ENCODE results near the gene RBM44.

- no peak for TF ChIP-seq TRIM28 (IDR thresholded peaks at IDR 0.05; ENCODE audit: borderline replicate concordance, low read length)
- TF ChIP-seq ZEB2 (tag by site-specific recombination; IDR thresholded peaks at IDR 0.05) = no peak
- no peak for TF ChIP-seq ZNF701 (tag by site-specific recombination; IDR thresholded peaks at IDR 0.05)
- no peak for TF ChIP-seq ZNF174 (tag by site-specific recombination; IDR thresholded peaks at IDR 0.05)
These were observed 42.5 kb downstream of the RBM44 start for GRCh38 chr2:237841051-237841450.

Measured in HEK293 (cell line).